Activated naive CD8-positive, alpha-beta T cell treated with anti-CD3 and anti-CD28 coated beads for 36 hours (primary cell): Measurements from ENCODE around the gene EPX. TPM values are rescaled to one million over a fixed set of nuclear protein-coding genes. Genes with fewer than 3 reads are reported as not detected.

Experiments used
- DNase-seq: peaks from one replicate; pipeline ENCODE4 v3.0.0; 2021
- H3K27ac Mint-ChIP-seq: one replicate; pipeline ENCODE4 v1.8.0; 2022; ENCODE audit warnings: mild to moderate bottlenecking, moderate library complexity, mixed read lengths
- H3K27me3 Mint-ChIP-seq: one replicate; pipeline ENCODE4 v1.8.0; 2022; ENCODE audit warnings: mild to moderate bottlenecking, mixed read lengths
- H3K36me3 Mint-ChIP-seq: one replicate; pipeline ENCODE4 v1.8.0; 2021; ENCODE audit warnings: mild to moderate bottlenecking, mixed read lengths
- H3K4me1 Mint-ChIP-seq: one replicate; pipeline ENCODE4 v1.8.0; 2021; ENCODE audit warnings: mixed read lengths
- H3K4me3 Mint-ChIP-seq: one replicate; pipeline ENCODE4 v1.8.0; 2022; ENCODE audit warnings: mild to moderate bottlenecking, moderate library complexity, mixed read lengths
- H3K9me3 Mint-ChIP-seq: one replicate; pipeline ENCODE4 v1.8.0; 2022; ENCODE audit warnings: mixed read lengths
- total RNA-seq, 2 experiments: library from RNA; stranded (reverse); gene quantifications; one replicate each; pipeline ENCODE4 v1.2.3, GENCODE V29; 2021

EPX gene
- total RNA-seq, 2 experiments from 2014 or later, result not detected

- H3K4me1 Mint-ChIP-seq, result peaks cover 3% of the 10 kb centered on the region
- no peaks in the 10 kb centered on the region for H3K36me3 Mint-ChIP-seq
- no peaks in the 10 kb centered on the region for H3K9me3 Mint-ChIP-seq
- no peak overlapping the region for H3K27ac Mint-ChIP-seq
- H3K27me3 Mint-ChIP-seq, result peaks cover 16% of the 10 kb centered on the region
- peak; percentile 60 for DNase-seq
- H3K4me3 Mint-ChIP-seq, result no peak overlapping the region
Observed at GRCh38 chr17:58200024-58200633, 7.6 kb downstream of the EPX start.

DNA sequence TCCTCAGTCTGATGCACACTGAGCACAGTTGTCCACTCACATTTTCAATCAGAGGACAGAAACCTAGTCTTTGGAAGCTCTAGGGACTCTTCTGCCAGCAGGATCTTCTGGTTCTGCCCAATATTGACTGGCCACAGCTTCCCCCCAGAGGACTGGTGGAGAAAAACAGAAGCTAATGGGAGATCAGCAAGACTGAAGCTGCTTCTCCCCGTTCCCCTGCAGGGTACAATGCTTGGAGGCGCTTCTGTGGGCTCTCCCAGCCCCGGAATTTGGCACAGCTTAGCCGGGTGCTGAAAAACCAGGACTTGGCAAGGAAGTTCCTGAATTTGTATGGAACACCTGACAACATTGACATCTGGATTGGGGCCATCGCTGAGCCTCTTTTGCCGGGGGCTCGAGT is 10.3 kb downstream of the EPX start:
- no peaks in the 10 kb centered on the region for H3K36me3 Mint-ChIP-seq
- H3K4me3 Mint-ChIP-seq, result no peak overlapping the region
- no peaks in the 10 kb centered on the region for H3K9me3 Mint-ChIP-seq
- H3K27me3 Mint-ChIP-seq, result peaks cover 7% of the 10 kb centered on the region
- no peak overlapping the region for H3K27ac Mint-ChIP-seq
- DNase-seq, result no peak
- H3K4me1 Mint-ChIP-seq, result peaks cover 3% of the 10 kb centered on the region

DNA sequence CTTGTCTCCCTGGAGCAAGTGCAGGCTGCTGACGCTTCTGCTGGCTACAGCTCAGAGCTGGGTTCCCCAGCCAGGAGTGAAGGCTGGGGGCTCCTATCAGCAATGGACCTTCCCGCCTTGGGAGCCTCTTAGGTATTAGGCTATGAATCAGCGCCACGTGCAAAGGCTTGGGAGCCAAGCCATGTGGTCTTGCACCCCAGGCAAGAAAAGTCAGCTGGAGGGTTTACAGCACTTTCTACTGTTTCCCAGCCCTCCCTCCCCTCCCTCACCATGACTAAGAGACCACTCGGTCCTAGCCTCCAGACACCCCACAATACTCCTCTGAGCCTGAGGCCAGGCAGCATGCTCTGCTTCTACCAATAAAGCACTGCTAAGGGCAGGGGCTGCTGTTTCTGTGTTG is 12.3 kb downstream of the EPX start:
- no peaks in the 10 kb centered on the region for H3K27me3 Mint-ChIP-seq
- DNase-seq, result no peak
- H3K9me3 Mint-ChIP-seq, result no peaks in the 10 kb centered on the region
- no peak overlapping the region for H3K27ac Mint-ChIP-seq
- peaks cover 2% of the 10 kb centered on the region for H3K36me3 Mint-ChIP-seq
- H3K4me1 Mint-ChIP-seq, result peaks cover 3% of the 10 kb centered on the region
- no peak overlapping the region for H3K4me3 Mint-ChIP-seq

DNA sequence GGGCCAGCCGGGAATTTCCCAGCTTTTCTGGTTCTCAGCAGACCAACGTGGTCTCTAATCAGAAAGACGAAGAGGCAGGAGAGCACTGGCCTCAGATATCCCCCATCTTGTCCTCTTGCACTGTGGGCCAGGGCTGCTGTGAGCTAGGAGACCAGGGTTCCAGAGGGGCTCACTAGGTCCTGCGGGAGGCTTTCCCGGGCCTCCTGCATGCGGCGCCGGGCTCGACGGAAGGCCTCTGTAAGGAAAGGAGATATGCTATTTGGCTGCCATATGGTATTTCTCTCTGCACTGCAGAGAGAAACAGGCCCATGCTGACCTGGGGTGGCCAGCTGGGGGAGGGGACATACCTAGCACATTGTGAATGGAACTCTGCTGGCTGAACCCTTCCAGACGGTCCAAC is 13.4 kb downstream of the EPX start:
- DNase-seq, result no peak
- H3K9me3 Mint-ChIP-seq, result no peaks in the 10 kb centered on the region
- H3K36me3 Mint-ChIP-seq, result peaks cover 3% of the 10 kb centered on the region
- H3K27me3 Mint-ChIP-seq, result no peaks in the 10 kb centered on the region
- H3K4me3 Mint-ChIP-seq, result no peak overlapping the region
- no peaks in the 10 kb centered on the region for H3K4me1 Mint-ChIP-seq
- H3K27ac Mint-ChIP-seq, result no peak overlapping the region

GRCh38 chr17:58207451-58207850 is 14.9 kb downstream of the EPX start:
- no peaks in the 10 kb centered on the region for H3K4me1 Mint-ChIP-seq

DNA sequence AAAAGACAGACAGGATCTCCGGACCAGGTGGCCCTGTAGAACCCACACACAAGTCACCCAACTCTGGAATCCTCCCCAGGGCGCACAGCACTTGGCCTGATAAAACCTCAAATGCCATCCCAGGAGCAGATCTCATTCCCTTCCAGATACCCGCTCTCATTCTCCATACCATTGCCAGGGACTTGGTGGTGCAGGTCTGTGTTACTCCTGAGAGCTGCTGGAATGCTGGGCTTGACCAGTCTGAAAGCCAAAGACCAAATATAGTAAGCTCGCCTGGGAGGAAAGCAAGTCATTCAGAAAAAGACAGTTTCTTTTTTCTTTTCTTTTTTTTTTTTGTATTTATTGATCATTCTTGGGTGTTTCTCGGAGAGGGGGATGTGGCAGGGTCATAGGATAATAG is 15.8 kb downstream of the EPX start:
- no peaks in the 10 kb centered on the region for H3K27me3 Mint-ChIP-seq
- H3K9me3 Mint-ChIP-seq, result no peaks in the 10 kb centered on the region
- no peak for DNase-seq
- H3K36me3 Mint-ChIP-seq, result peaks cover 7% of the 10 kb centered on the region
- no peak overlapping the region for H3K4me3 Mint-ChIP-seq
- H3K4me1 Mint-ChIP-seq, result no peaks in the 10 kb centered on the region
- no peak overlapping the region for H3K27ac Mint-ChIP-seq

More at GRCh38 chr17:58207451-58207850, 14.9 kb downstream of the EPX start:
- H3K9me3 Mint-ChIP-seq, result no peaks in the 10 kb centered on the region
- no peak overlapping the region for H3K27ac Mint-ChIP-seq
- H3K36me3 Mint-ChIP-seq, result peaks cover 7% of the 10 kb centered on the region
- H3K4me3 Mint-ChIP-seq, result no peak overlapping the region
- no peak for DNase-seq
- no peaks in the 10 kb centered on the region for H3K27me3 Mint-ChIP-seq

DNA sequence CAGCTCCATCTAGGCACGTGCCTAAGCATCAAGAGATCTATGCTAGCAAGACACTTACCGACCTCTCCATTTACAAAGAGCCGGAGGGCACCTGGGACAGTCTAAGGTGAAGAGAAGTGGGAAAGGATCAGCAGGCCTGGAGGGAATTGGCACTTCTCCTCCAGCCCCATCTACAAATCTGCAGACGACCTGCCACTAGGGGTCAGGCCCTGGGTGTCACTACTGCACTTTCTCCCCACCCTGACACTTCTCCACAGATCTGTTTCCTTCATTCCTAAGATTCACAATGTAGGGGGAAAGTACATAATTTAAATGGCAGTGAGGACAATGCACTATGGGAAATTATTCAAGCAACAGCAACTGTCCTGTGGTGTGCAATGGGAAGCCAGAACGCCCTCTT is 18.4 kb downstream of the EPX start:
- H3K4me1 Mint-ChIP-seq, result no peaks in the 10 kb centered on the region

GRCh38 chr17:58215685-58216084 is 23.2 kb downstream of the EPX start:
- H3K4me3 Mint-ChIP-seq, result no peak overlapping the region
- no peak for DNase-seq
- peaks cover 7% of the 10 kb centered on the region for H3K36me3 Mint-ChIP-seq
- H3K27ac Mint-ChIP-seq, result no peak overlapping the region
- no peaks in the 10 kb centered on the region for H3K9me3 Mint-ChIP-seq
- peaks cover 16% of the 10 kb centered on the region for H3K4me1 Mint-ChIP-seq
- no peaks in the 10 kb centered on the region for H3K27me3 Mint-ChIP-seq

More for the DNA sequence above, 18.4 kb downstream of the EPX start:
- DNase-seq, result no peak
- Mint-ChIP-seq H3K9me3 (no peaks in the 10 kb centered on the region), H3K36me3 (peaks cover 11% of the 10 kb centered on the region), H3K27ac (no peak overlapping the region), H3K27me3 (no peaks in the 10 kb centered on the region), H3K4me3 (no peak overlapping the region)

- no peak overlapping the region for H3K27ac Mint-ChIP-seq
- no peaks in the 10 kb centered on the region for H3K27me3 Mint-ChIP-seq
- H3K4me1 Mint-ChIP-seq, result peaks cover 16% of the 10 kb centered on the region
- no peaks in the 10 kb centered on the region for H3K9me3 Mint-ChIP-seq
- H3K4me3 Mint-ChIP-seq, result peak overlapping the region; percentile 23
- H3K36me3 Mint-ChIP-seq, result peaks cover 4% of the 10 kb centered on the region
- no peak for DNase-seq
Observed at GRCh38 chr17:58217766-58218165, 25.2 kb downstream of the EPX start.

GRCh38 chr17:58219007-58219788 is 26.7 kb downstream of the EPX start, which contains the start of gene MKS1:
MKS1 (minus strand) TSS chr17:58219255; CDS start chr17:58219230, 25 bp downstream.
- peaks cover 19% of the 10 kb centered on the region for H3K4me1 Mint-ChIP-seq
- H3K36me3 Mint-ChIP-seq, result no peaks in the 10 kb centered on the region
- H3K27me3 Mint-ChIP-seq, result no peaks in the 10 kb centered on the region
- no peaks in the 10 kb centered on the region for H3K9me3 Mint-ChIP-seq
- DNase-seq, result peak; percentile 98
- peak within 1 kb of the TSS; percentile 95 for H3K4me3 Mint-ChIP-seq
- peak within 1 kb of the TSS; percentile 91 for H3K27ac Mint-ChIP-seq

DNA sequence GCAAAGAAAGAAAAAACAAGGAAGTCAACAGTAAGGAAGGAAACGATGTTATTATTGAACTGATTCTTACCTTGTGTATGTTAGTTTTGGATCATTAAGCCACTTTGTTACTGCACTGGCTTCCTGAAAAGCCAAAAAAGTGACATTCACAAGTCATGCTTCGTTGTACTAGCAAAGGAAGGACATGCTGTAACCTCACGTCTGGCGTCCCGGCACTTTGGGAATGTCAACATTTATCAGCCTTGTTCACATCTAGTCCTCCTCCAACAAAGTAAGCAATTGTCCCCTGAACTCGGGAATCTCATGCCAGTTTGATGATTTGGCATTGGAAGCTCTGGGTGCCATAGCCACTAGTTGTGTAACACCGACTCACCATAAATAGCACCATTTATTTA is 27.3 kb downstream of the EPX start:
- Mint-ChIP-seq H3K27me3 (peaks cover 3% of the 10 kb centered on the region), H3K9me3 (no peaks in the 10 kb centered on the region), H3K36me3 (no peaks in the 10 kb centered on the region)

GRCh38 chr17:58224315-58224714 is 31.8 kb downstream of the EPX start:
- peaks cover 16% of the 10 kb centered on the region for H3K27me3 Mint-ChIP-seq
- no peak overlapping the region for H3K4me3 Mint-ChIP-seq
- H3K4me1 Mint-ChIP-seq, result peaks cover 15% of the 10 kb centered on the region
- H3K36me3 Mint-ChIP-seq, result no peaks in the 10 kb centered on the region
- H3K9me3 Mint-ChIP-seq, result no peaks in the 10 kb centered on the region
- no peak overlapping the region for H3K27ac Mint-ChIP-seq
- DNase-seq, result no peak

More for the DNA sequence above, 27.3 kb downstream of the EPX start:
- Mint-ChIP-seq H3K27ac (peak overlapping the region; percentile 91), H3K4me1 (peaks cover 23% of the 10 kb centered on the region), H3K4me3 (peak overlapping the region; percentile 95)
- DNase-seq, result no peak

DNA sequence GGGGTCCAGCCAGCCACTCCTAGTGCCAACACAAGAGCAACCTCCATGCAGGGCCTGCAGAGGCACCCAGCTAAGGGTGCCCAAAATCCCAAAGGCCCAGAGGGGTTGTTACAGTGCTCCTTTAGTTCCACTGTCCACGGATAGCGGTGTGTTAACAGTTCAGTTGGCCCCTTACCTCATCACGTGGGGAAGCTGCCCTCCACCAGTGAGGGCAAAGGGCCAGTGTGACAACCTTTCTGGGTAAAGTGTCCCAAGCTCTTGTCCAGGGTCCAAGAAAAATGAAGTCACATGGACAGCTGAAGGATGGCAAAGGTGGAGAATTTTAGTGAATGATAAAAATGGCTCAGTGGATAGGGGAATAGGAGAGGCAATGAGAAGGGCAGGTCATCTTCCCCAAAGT is 35.2 kb downstream of the EPX start:
- no peak for DNase-seq
- Mint-ChIP-seq H3K4me1 (peaks cover 11% of the 10 kb centered on the region), H3K27ac (no peak overlapping the region), H3K4me3 (no peak overlapping the region), H3K27me3 (peaks cover 25% of the 10 kb centered on the region), H3K36me3 (no peaks in the 10 kb centered on the region), H3K9me3 (no peaks in the 10 kb centered on the region)

- no peak overlapping the region for H3K27ac Mint-ChIP-seq
- no peak overlapping the region for H3K4me3 Mint-ChIP-seq
- H3K27me3 Mint-ChIP-seq, result peaks cover 25% of the 10 kb centered on the region
- H3K9me3 Mint-ChIP-seq, result no peaks in the 10 kb centered on the region
- no peaks in the 10 kb centered on the region for H3K36me3 Mint-ChIP-seq
- no peak for DNase-seq
- H3K4me1 Mint-ChIP-seq, result peaks cover 14% of the 10 kb centered on the region
Observed at GRCh38 chr17:58228679-58229078, 36.2 kb downstream of the EPX start.

GRCh38 chr17:58229384-58229783 is 36.9 kb downstream of the EPX start:
- no peaks in the 10 kb centered on the region for H3K9me3 Mint-ChIP-seq
- no peak overlapping the region for H3K27ac Mint-ChIP-seq
- H3K36me3 Mint-ChIP-seq, result no peaks in the 10 kb centered on the region
- peaks cover 27% of the 10 kb centered on the region for H3K27me3 Mint-ChIP-seq
- no peak for DNase-seq
- no peak overlapping the region for H3K4me3 Mint-ChIP-seq
- peaks cover 10% of the 10 kb centered on the region for H3K4me1 Mint-ChIP-seq

DNA sequence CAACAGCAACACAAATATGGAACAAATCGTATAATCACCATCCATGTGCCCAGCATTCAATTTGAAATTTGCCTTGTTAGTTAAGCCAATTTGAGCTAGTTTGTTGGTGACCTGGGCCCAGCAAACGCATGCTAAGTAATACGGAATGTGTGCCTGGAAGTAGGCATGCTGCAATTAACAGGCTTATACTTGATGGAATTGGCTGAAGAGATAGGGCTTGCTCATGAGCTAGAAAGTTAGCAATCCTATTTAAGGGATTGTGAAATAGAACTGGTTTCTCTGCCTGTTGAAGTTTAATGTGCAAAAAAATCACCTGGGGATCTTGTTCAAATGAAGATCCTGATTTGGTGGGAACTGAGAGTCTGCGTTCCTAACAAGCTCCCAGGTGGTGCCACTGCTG is 37.4 kb downstream of the EPX start:
- Mint-ChIP-seq H3K4me3 (no peak overlapping the region), H3K27ac (no peak overlapping the region), H3K4me1 (peaks cover 7% of the 10 kb centered on the region), H3K36me3 (no peaks in the 10 kb centered on the region), H3K27me3 (peaks cover 28% of the 10 kb centered on the region), H3K9me3 (no peaks in the 10 kb centered on the region)
- DNase-seq, result no peak
